Glutamatergic neuron (in vitro differentiated cells): ENCODE data around the gene EFCAB6. TPM values are rescaled to one million over a fixed set of nuclear protein-coding genes. Genes with fewer than 3 reads are reported as not detected.

Source experiments
- DNase-seq: peaks from one replicate; pipeline ENCODE4 v3.0.0; 2022
- H3K27ac Mint-ChIP-seq: one replicate; pipeline ENCODE4 v1.8.0; 2020; ENCODE audit warnings: mild to moderate bottlenecking, mixed read lengths, inconsistent platforms; ENCODE audit not compliant: unreplicated experiment
- H3K27me3 Mint-ChIP-seq: one replicate; pipeline ENCODE4 v1.8.0; 2020; ENCODE audit warnings: mild to moderate bottlenecking, moderate library complexity, mixed read lengths, inconsistent platforms; ENCODE audit not compliant: unreplicated experiment
- H3K36me3 Mint-ChIP-seq: one replicate; pipeline ENCODE4 v1.8.0; 2020; ENCODE audit warnings: mild to moderate bottlenecking, mixed read lengths, inconsistent platforms; ENCODE audit not compliant: unreplicated experiment
- H3K4me1 Mint-ChIP-seq: one replicate; pipeline ENCODE4 v1.8.0; 2020; ENCODE audit warnings: mild to moderate bottlenecking, low read depth, mixed read lengths, inconsistent platforms; ENCODE audit not compliant: unreplicated experiment
- H3K4me3 Mint-ChIP-seq: one replicate; pipeline ENCODE4 v1.8.0; 2020; ENCODE audit warnings: mild to moderate bottlenecking, mixed read lengths, inconsistent platforms; ENCODE audit not compliant: unreplicated experiment
- H3K9me3 Mint-ChIP-seq: one replicate; pipeline ENCODE4 v1.8.0; 2020; ENCODE audit warnings: mild to moderate bottlenecking, moderate library complexity, mixed read lengths, inconsistent platforms; ENCODE audit not compliant: unreplicated experiment
- CTCF ChIP-seq: fragments of 200-600 bp; sonication (generic); IDR thresholded peaks from one replicate; pipeline ENCODE4 v1.5.0; 2021; ENCODE audit not compliant: partially characterized antibody, unreplicated experiment
- total RNA-seq: library from RNA; stranded (reverse); fragmentation: NEBNext Ultra II Directional; extraction: Animal tissue kit (Norgen Biotek cat#: 25700); gene quantifications from one replicate; pipeline ENCODE4 v1.2.1, GENCODE V29; 2021; ENCODE audit not compliant: unreplicated experiment

EFCAB6 gene
- total RNA-seq, 1 donor from 2014 or later, result 0.96 TPM

- Mint-ChIP-seq H3K36me3 (no peaks in the 10 kb centered on the region), H3K9me3 (peaks cover 1% of the 10 kb centered on the region), H3K4me3 (no peak overlapping the region), H3K27me3 (peaks cover 13% of the 10 kb centered on the region), H3K27ac (no peak overlapping the region), H3K4me1 (peaks cover 43% of the 10 kb centered on the region)
- TF ChIP-seq CTCF, result no peak
- no peak for DNase-seq
Observed at GRCh38 chr22:43823911-43824665, 12.0 kb upstream of the EFCAB6 start.

GRCh38 chr22:43823353-43823908 lies 11.3 kb upstream of the EFCAB6 start:
- peaks cover 38% of the 10 kb centered on the region for H3K4me1 Mint-ChIP-seq
- H3K9me3 Mint-ChIP-seq, result no peaks in the 10 kb centered on the region
- H3K27me3 Mint-ChIP-seq, result peaks cover 11% of the 10 kb centered on the region
- no peak for DNase-seq
- H3K27ac Mint-ChIP-seq, result no peak overlapping the region
- no peaks in the 10 kb centered on the region for H3K36me3 Mint-ChIP-seq
- TF ChIP-seq CTCF, result no peak
- H3K4me3 Mint-ChIP-seq, result no peak overlapping the region

GRCh38 chr22:43821606-43822425 lies 9.7 kb upstream of the EFCAB6 start:
- Mint-ChIP-seq H3K4me3 (no peak overlapping the region), H3K36me3 (no peaks in the 10 kb centered on the region), H3K4me1 (peaks cover 24% of the 10 kb centered on the region), H3K27ac (no peak overlapping the region), H3K27me3 (peaks cover 10% of the 10 kb centered on the region), H3K9me3 (no peaks in the 10 kb centered on the region)
- no peak for DNase-seq
- no peak for TF ChIP-seq CTCF

- Mint-ChIP-seq H3K36me3 (no peaks in the 10 kb centered on the region), H3K27me3 (peaks cover 10% of the 10 kb centered on the region), H3K4me1 (peaks cover 14% of the 10 kb centered on the region), H3K27ac (no peak overlapping the region), H3K9me3 (no peaks in the 10 kb centered on the region), H3K4me3 (no peak overlapping the region)
- DNase-seq, result no peak
- no peak for TF ChIP-seq CTCF
Observed at GRCh38 chr22:43820651-43821305, 8.7 kb upstream of the EFCAB6 start.
